ENCODE measurements around the gene TEX38. TPM values are rescaled to one million over a fixed set of nuclear protein-coding genes. Genes with fewer than 3 reads are reported as not detected.

The TEX38 gene
- total RNA-seq, 2 experiments from 2014 or later = not detected

DNA sequence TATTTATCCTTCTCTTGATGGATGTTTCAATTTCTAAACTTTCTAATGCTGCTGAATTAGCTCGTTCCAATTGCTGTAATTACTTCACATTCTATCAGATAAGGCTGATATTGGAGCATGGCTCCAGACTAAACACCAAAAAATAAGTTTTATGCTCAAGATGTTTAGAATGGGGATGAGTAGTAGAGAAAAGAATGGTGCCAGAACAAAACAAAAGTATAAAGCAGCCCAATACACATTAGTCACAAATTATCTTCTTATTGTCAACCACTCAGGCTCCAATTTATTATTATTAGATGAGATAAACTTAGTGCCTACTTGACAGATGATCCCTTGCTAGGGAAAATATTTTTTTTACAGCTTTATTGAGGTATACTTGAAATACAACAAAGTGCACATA is 25.3 kb upstream of the TEX38 start:
- TF ChIP-seq, protein P1, sequence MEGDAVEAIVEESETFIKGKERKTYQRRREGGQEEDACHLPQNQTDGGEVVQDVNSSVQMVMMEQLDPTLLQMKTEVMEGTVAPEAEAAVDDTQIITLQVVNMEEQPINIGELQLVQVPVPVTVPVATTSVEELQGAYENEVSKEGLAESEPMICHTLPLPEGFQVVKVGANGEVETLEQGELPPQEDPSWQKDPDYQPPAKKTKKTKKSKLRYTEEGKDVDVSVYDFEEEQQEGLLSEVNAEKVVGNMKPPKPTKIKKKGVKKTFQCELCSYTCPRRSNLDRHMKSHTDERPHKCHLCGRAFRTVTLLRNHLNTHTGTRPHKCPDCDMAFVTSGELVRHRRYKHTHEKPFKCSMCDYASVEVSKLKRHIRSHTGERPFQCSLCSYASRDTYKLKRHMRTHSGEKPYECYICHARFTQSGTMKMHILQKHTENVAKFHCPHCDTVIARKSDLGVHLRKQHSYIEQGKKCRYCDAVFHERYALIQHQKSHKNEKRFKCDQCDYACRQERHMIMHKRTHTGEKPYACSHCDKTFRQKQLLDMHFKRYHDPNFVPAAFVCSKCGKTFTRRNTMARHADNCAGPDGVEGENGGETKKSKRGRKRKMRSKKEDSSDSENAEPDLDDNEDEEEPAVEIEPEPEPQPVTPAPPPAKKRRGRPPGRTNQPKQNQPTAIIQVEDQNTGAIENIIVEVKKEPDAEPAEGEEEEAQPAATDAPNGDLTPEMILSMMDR (conservative IDR thresholded peaks at IDR 0.05; ENCODE audit: low read length) = no peak
- no peak for TF ChIP-seq EZH2phosphoT487 (IDR thresholded peaks at IDR 0.05; ENCODE audit: borderline replicate concordance, low read depth, low read length)
- BruUV-seq (replicated peaks) = no TSS peak
- intact Hi-C loops (cut with micrococcal nuclease; ENCODE audit: unreplicated experiment) = no loop called here
- ChIA-PET CTCF (ENCODE audit: unreplicated experiment) (no interaction called here), POLR2A (interaction anchor here (0.6 kb wide), 1 partner anchor 64 kb away, joined by 3 read pairs; no protein-coding TSS in a partner anchor)
- Histone ChIP-seq H3K27ac (ENCODE audit: low read depth, low read length, poor library complexity, severe bottlenecking) (no peak overlapping the region), H3K9me3 (ENCODE audit: low read length) (peaks cover 24% of the 10 kb centered on the region), H3K79me2 (ENCODE audit: insufficient read depth, low read depth, low read length) (no peaks in the 10 kb centered on the region), H3K4me2 (ENCODE audit: low read length) (no peak overlapping the region), H2AFZ (ENCODE audit: low read length) (no peak overlapping the region), H3K4me1 (ENCODE audit: insufficient read depth, low read length, poor library complexity, severe bottlenecking) (no peaks in the 10 kb centered on the region), H4K20me1 (ENCODE audit: insufficient read depth, low read length) (no peaks in the 10 kb centered on the region), H3K4me3 (ENCODE audit: low read depth, low read length, poor library complexity, severe bottlenecking) (no peak overlapping the region), H3K36me3 (ENCODE audit: insufficient read depth, low read length) (peaks cover 36% of the 10 kb centered on the region), H3K9me2 (ENCODE audit: insufficient read depth, low read length) (no peaks in the 10 kb centered on the region)
- no peak for DNase-seq (ENCODE audit: low spot score)

DNA sequence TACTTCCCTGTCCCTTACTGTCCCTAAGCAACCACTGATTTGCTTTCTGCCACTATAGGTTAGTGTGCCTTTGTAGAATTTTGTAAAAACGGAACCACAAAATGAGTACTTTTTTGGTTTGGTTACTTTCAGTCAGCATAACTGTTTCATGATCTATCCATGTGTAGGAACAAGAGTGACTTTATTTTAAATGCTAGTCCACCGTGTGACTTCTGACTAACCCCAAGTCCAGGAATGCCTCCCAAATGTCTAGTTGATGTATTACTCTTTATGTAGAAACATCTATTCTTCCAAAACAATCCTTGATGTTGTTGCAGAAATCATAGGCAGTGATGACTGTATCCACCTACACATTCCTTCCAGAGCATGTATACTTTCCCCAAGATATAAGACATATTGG is 24.8 kb upstream of the TEX38 start:
- H3K36me3 ChIP-seq (ENCODE audit: insufficient read depth, low read length) = peaks cover 36% of the 10 kb centered on the region
- no TSS peak for BruUV-seq (replicated peaks)
- no peaks in the 10 kb centered on the region for H3K4me1 ChIP-seq (ENCODE audit: insufficient read depth, low read length, poor library complexity, severe bottlenecking)
- no peak overlapping the region for H2AFZ ChIP-seq (ENCODE audit: low read length)
- ChIA-PET CTCF (ENCODE audit: unreplicated experiment) (interaction anchor here (0.6 kb wide), 1 partner anchor 28 kb away, joined by 3 read pairs; no protein-coding TSS in a partner anchor), POLR2A (no interaction called here)
- no peaks in the 10 kb centered on the region for H4K20me1 ChIP-seq (ENCODE audit: insufficient read depth, low read length)
- TF ChIP-seq, protein P1 (conservative IDR thresholded peaks at IDR 0.05; ENCODE audit: low read length) = no peak
- TF ChIP-seq EZH2phosphoT487 (IDR thresholded peaks at IDR 0.05; ENCODE audit: borderline replicate concordance, low read depth, low read length) = no peak
- H3K27ac ChIP-seq (ENCODE audit: low read depth, low read length, poor library complexity, severe bottlenecking) = no peak overlapping the region
- H3K4me2 ChIP-seq (ENCODE audit: low read length) = no peak overlapping the region
- no peak for DNase-seq (ENCODE audit: low spot score)
- H3K9me3 ChIP-seq (ENCODE audit: low read length) = peaks cover 24% of the 10 kb centered on the region
- intact Hi-C loops (cut with micrococcal nuclease; ENCODE audit: unreplicated experiment) = no loop called here
- no peaks in the 10 kb centered on the region for H3K9me2 ChIP-seq (ENCODE audit: insufficient read depth, low read length)
- no peak overlapping the region for H3K4me3 ChIP-seq (ENCODE audit: low read depth, low read length, poor library complexity, severe bottlenecking)
- no peaks in the 10 kb centered on the region for H3K79me2 ChIP-seq (ENCODE audit: insufficient read depth, low read depth, low read length)

DNA sequence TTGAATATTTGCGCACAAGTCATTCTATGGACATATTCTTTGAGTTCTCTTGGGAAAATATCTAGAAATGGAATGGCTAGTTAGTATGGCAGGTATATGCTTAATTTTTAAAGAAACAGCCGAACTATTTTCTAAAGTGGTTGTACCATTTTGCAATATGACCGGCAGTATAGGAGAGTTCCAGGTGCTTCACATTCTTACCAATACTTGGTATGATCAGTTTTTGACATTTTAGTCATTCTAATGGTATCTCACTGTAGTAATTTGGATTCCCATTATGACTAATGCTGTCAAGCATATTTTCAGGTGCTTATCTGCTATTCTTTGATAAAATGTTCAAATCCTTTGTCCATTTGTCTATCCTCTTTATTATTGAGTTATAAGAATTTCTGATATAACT is 24.0 kb upstream of the TEX38 start:
- no peak overlapping the region for H3K27ac ChIP-seq (ENCODE audit: low read depth, low read length, poor library complexity, severe bottlenecking)
- CTCF ChIA-PET (ENCODE audit: unreplicated experiment) = interaction anchor here (0.6 kb wide), 1 partner anchor 245 kb away, joined by 4 read pairs; no protein-coding TSS in a partner anchor
- no TSS peak for BruUV-seq (replicated peaks)
- no peaks in the 10 kb centered on the region for H3K9me2 ChIP-seq (ENCODE audit: insufficient read depth, low read length)
- no peak overlapping the region for H3K4me3 ChIP-seq (ENCODE audit: low read depth, low read length, poor library complexity, severe bottlenecking)
- H2AFZ ChIP-seq (ENCODE audit: low read length) = no peak overlapping the region
- no peak for TF ChIP-seq EZH2phosphoT487 (IDR thresholded peaks at IDR 0.05; ENCODE audit: borderline replicate concordance, low read depth, low read length)
- TF ChIP-seq, protein P1 (conservative IDR thresholded peaks at IDR 0.05; ENCODE audit: low read length) = no peak
- H4K20me1 ChIP-seq (ENCODE audit: insufficient read depth, low read length) = no peaks in the 10 kb centered on the region
- no peaks in the 10 kb centered on the region for H3K79me2 ChIP-seq (ENCODE audit: insufficient read depth, low read depth, low read length)
- H3K4me2 ChIP-seq (ENCODE audit: low read length) = no peak overlapping the region
- POLR2A ChIA-PET = interaction anchor here (0.9 kb wide), 1 partner anchor 20 kb away, joined by 3 read pairs; the partner anchor contains the start of gene ATPAF1
- DNase-seq (ENCODE audit: low spot score) = no peak
- peaks cover 24% of the 10 kb centered on the region for H3K9me3 ChIP-seq (ENCODE audit: low read length)
- intact Hi-C loops (cut with micrococcal nuclease; ENCODE audit: unreplicated experiment) = no loop called here
- no peaks in the 10 kb centered on the region for H3K4me1 ChIP-seq (ENCODE audit: insufficient read depth, low read length, poor library complexity, severe bottlenecking)
- H3K36me3 ChIP-seq (ENCODE audit: insufficient read depth, low read length) = peaks cover 40% of the 10 kb centered on the region

All from OCI-LY7 (cell line).